GM19025 (cell line): Measurements from ENCODE around the gene NEUROD4.
"Not testable (repeated sequence)": the region's sequence is repeated elsewhere in the genome, so short reads cannot be mapped to it uniquely, and the experiment has no call there.

Experiments used
- ATAC-seq: cut with Tn5 transposase; IDR thresholded peaks from one replicate; pipeline ENCODE4 v1.9.1; 2021; ENCODE audit warnings: mild to moderate bottlenecking, low read depth, moderate library complexity; ENCODE audit not compliant: unreplicated experiment

The NEUROD4 gene

GRCh38 chr12:55019784-55020183, at the start of gene NEUROD4:
Gene NEUROD4 (plus strand): TSS chr12:55019974. CDS start chr12:55026440, 6,466 bp downstream.
- no peak for ATAC-seq

GRCh38 chr12:54970741-54971140, 49.0 kb upstream of the NEUROD4 start:
- ATAC-seq: no peak

- ATAC-seq: no peak
These were observed 46.2 kb upstream of the NEUROD4 start for GRCh38 chr12:54973556-54973955.

GRCh38 chr12:54974279-54974678, 45.5 kb upstream of the NEUROD4 start:
- ATAC-seq: no peak

- no peak for ATAC-seq
These were observed 44.5 kb upstream of the NEUROD4 start for GRCh38 chr12:54975272-54975671.

GRCh38 chr12:54975875-54976274, 43.9 kb upstream of the NEUROD4 start:
- ATAC-seq: no peak

GRCh38 chr12:54977155-54977554, 42.6 kb upstream of the NEUROD4 start:
- no peak for ATAC-seq

GRCh38 chr12:54977857-54978256, 41.9 kb upstream of the NEUROD4 start:
- no peak for ATAC-seq

GRCh38 chr12:54980341-54980740, 39.4 kb upstream of the NEUROD4 start:
- ATAC-seq: no peak

- no peak for ATAC-seq
These were observed 38.0 kb upstream of the NEUROD4 start for GRCh38 chr12:54981796-54982195.

- ATAC-seq: no peak
These were observed 36.2 kb upstream of the NEUROD4 start for GRCh38 chr12:54983536-54984101.

GRCh38 chr12:54984658-54985376, 35.0 kb upstream of the NEUROD4 start, which contains the start of gene TESPA1:
Gene TESPA1 (minus strand): TSS chr12:54984762. CDS start chr12:54974562, 10,200 bp downstream.
- peak; percentile 94 for ATAC-seq

- ATAC-seq: not testable (repeated sequence)
These were observed 33.0 kb upstream of the NEUROD4 start for GRCh38 chr12:54986773-54987172.

- no peak for ATAC-seq
These were observed 32.1 kb upstream of the NEUROD4 start for GRCh38 chr12:54987611-54988231.

GRCh38 chr12:54988402-54989054, 31.2 kb upstream of the NEUROD4 start:
- ATAC-seq: no peak

GRCh38 chr12:54989829-54990228, 29.9 kb upstream of the NEUROD4 start:
- ATAC-seq: no peak

GRCh38 chr12:54991161-54991990, 28.4 kb upstream of the NEUROD4 start:
- peak; percentile 66 for ATAC-seq

- peak; percentile 6 for ATAC-seq
These were observed 27.8 kb upstream of the NEUROD4 start for GRCh38 chr12:54991991-54992375.

- no peak for ATAC-seq
These were observed 26.5 kb upstream of the NEUROD4 start for GRCh38 chr12:54993181-54993835.

GRCh38 chr12:54996205-54996604, 23.6 kb upstream of the NEUROD4 start:
- ATAC-seq: no peak
